SK-N-SH treated with all-trans-retinoic acid at 6 μM for 48 hours (cell line): Measurements from ENCODE around the gene PTOV1.

Experiments used
- ESRRG ChIP-seq: fragments of 250-450 bp; sonication (Bioruptor Pico); IDR thresholded peaks from 2 replicates; pipeline ENCODE4 v1.6.1; 2021; ENCODE audit warnings: mild to moderate bottlenecking
- OSR1 ChIP-seq: fragments of 250-450 bp; sonication (Bioruptor Pico); IDR thresholded peaks from 2 replicates; pipeline ENCODE4 v1.8.0; 2022; ENCODE audit warnings: moderate library complexity, mild to moderate bottlenecking, inconsistent platforms
- SNAI2 ChIP-seq: fragments of 250-450 bp; sonication (Bioruptor Pico); IDR thresholded peaks from 2 replicates; pipeline ENCODE4 v1.5.0; 2020; ENCODE audit warnings: mild to moderate bottlenecking, moderate library complexity

DNA sequence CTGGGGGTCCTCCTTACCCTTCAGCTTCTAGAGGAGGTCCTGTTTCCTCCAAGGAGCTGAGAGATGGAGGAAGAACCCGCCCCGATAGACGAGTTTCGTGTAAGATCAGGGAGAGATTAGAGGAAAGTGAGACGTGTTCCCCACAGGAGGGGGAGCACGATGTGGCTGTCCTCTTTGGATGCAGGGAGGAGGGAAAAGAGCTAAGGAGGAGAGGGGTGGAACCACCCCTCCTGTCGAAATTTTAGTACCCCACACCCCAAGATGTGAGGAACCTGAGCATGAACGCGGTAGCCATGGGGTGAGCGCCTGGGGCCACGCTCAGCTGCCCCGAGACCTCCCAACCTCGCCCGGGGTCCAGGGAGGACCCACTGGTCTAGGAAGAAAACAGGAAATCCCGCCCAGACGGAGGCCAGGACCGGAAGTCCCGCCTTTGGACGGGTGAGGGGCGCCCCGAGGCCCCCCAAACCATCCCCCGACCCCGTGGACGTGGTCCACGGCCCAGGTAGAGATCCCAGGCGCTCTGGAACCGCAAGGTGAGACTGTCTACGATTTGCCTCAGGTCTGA lies 25.0 kb downstream of the PTOV1 start:
- no peak for TF ChIP-seq SNAI2 (CRISPR knock-in tag)
- TF ChIP-seq OSR1, result no peak
- TF ChIP-seq ESRRG (CRISPR knock-in tag), result no peak
